HG03139 (cell line): Measurements from ENCODE around the gene RGR.
A peak's percentile ranks its signal among the peaks of the same experiment; 100 is the strongest.

Experiments
- ATAC-seq: cut with Tn5 transposase; IDR thresholded peaks from one replicate; pipeline ENCODE4 v1.9.1; 2021; ENCODE audit not compliant: unreplicated experiment

RGR gene

GRCh38 chr10:84244651-84245270 lies at the start of gene RGR:
Gene RGR (plus strand): TSS chr10:84245053. CDS start chr10:84245091, 38 bp downstream.
- ATAC-seq = no peak

- no peak for ATAC-seq
Measured at GRCh38 chr10:84196083-84196482, 48.8 kb upstream of the RGR start.

- no peak for ATAC-seq
Measured at GRCh38 chr10:84196941-84197340, 47.9 kb upstream of the RGR start.

- no peak for ATAC-seq
Measured at GRCh38 chr10:84197643-84198042, 47.2 kb upstream of the RGR start.

- ATAC-seq = no peak
Measured at GRCh38 chr10:84198206-84198915, 46.5 kb upstream of the RGR start.

GRCh38 chr10:84200537-84201243 lies 44.2 kb upstream of the RGR start:
- ATAC-seq = no peak

GRCh38 chr10:84201244-84201606 lies 43.6 kb upstream of the RGR start:
- no peak for ATAC-seq

- no peak for ATAC-seq
Measured at GRCh38 chr10:84201682-84202081, 43.2 kb upstream of the RGR start.

- no peak for ATAC-seq
Measured at GRCh38 chr10:84202349-84202748, 42.5 kb upstream of the RGR start.

- no peak for ATAC-seq
Measured at GRCh38 chr10:84204122-84204521, 40.7 kb upstream of the RGR start.

- ATAC-seq = no peak
Measured at GRCh38 chr10:84204610-84205009, 40.2 kb upstream of the RGR start.

- ATAC-seq = no peak
Measured at GRCh38 chr10:84205049-84205852, 39.6 kb upstream of the RGR start.

- ATAC-seq = no peak
Measured at GRCh38 chr10:84205853-84206525, 38.9 kb upstream of the RGR start.

- ATAC-seq = no peak
Measured at GRCh38 chr10:84208023-84208422, 36.8 kb upstream of the RGR start.

- no peak for ATAC-seq
Measured at GRCh38 chr10:84211566-84211965, 33.3 kb upstream of the RGR start.

GRCh38 chr10:84212014-84212413 lies 32.8 kb upstream of the RGR start:
- ATAC-seq = no peak

GRCh38 chr10:84213076-84213475 lies 31.8 kb upstream of the RGR start:
- no peak for ATAC-seq

- no peak for ATAC-seq
Measured at GRCh38 chr10:84214046-84214572, 30.7 kb upstream of the RGR start.

GRCh38 chr10:84214612-84215235 lies 30.1 kb upstream of the RGR start:
- peak; percentile 88 for ATAC-seq

GRCh38 chr10:84216834-84217233 lies 28.0 kb upstream of the RGR start:
- ATAC-seq = no peak
